ENCODE data around the gene GPC3. TPM values are rescaled to one million over a fixed set of nuclear protein-coding genes. Genes with fewer than 3 reads are reported as not detected.
A peak's percentile ranks its signal among the peaks of the same experiment; 100 is the strongest.
"Not testable (repeated sequence)": the region's sequence is repeated elsewhere in the genome, so short reads cannot be mapped to it uniquely, and the experiment has no call there.

GPC3 gene
- total RNA-seq, 1 experiment from 2014 or later, result not detected

- Histone ChIP-seq H3K36me3 (no peaks in the 10 kb centered on the region), H3K27me3 (no peaks in the 10 kb centered on the region), H3K4me3 (no peak overlapping the region), H3K9me3 (no peaks in the 10 kb centered on the region)
- DNase-seq, result no peak
Observed at GRCh38 chrX:134002921-134003615, 17.7 kb upstream of the GPC3 start.

GRCh38 chrX:134000260-134001245 is 15.2 kb upstream of the GPC3 start:
- H3K4me3 ChIP-seq, result no peak overlapping the region
- no peaks in the 10 kb centered on the region for H3K9me3 ChIP-seq
- no peaks in the 10 kb centered on the region for H3K27me3 ChIP-seq

GRCh38 chrX:133999031-133999705 is 13.8 kb upstream of the GPC3 start:
- H3K27me3 ChIP-seq, result no peaks in the 10 kb centered on the region
- DNase-seq, result no peak
- H3K36me3 ChIP-seq, result no peaks in the 10 kb centered on the region
- H3K4me3 ChIP-seq, result no peak overlapping the region
- no peaks in the 10 kb centered on the region for H3K9me3 ChIP-seq

More at GRCh38 chrX:134000260-134001245, 15.2 kb upstream of the GPC3 start:
- no peak for DNase-seq
- H3K36me3 ChIP-seq, result no peaks in the 10 kb centered on the region

GRCh38 chrX:133995759-133996158 is 10.4 kb upstream of the GPC3 start:
- no peak overlapping the region for H3K4me3 ChIP-seq
- H3K27me3 ChIP-seq, result no peaks in the 10 kb centered on the region
- no peak for DNase-seq
- no peaks in the 10 kb centered on the region for H3K9me3 ChIP-seq
- H3K36me3 ChIP-seq, result no peaks in the 10 kb centered on the region

- H3K9me3 ChIP-seq, result no peaks in the 10 kb centered on the region
- H3K27me3 ChIP-seq, result no peaks in the 10 kb centered on the region
- DNase-seq, result no peak
- no peak overlapping the region for H3K4me3 ChIP-seq
- no peaks in the 10 kb centered on the region for H3K36me3 ChIP-seq
Observed at GRCh38 chrX:133994576-133994975, 9.2 kb upstream of the GPC3 start.

- Histone ChIP-seq H3K27me3 (no peaks in the 10 kb centered on the region), H3K4me3 (no peak overlapping the region), H3K36me3 (no peaks in the 10 kb centered on the region), H3K9me3 (no peaks in the 10 kb centered on the region)
- DNase-seq, result no peak
Observed at GRCh38 chrX:133992882-133993281, 7.5 kb upstream of the GPC3 start.

- Histone ChIP-seq H3K27me3 (no peaks in the 10 kb centered on the region), H3K36me3 (no peaks in the 10 kb centered on the region), H3K4me3 (no peak overlapping the region), H3K9me3 (no peaks in the 10 kb centered on the region)
- DNase-seq, result no peak
Observed at GRCh38 chrX:133991814-133992213, 6.4 kb upstream of the GPC3 start.

GRCh38 chrX:133991057-133991456 is 5.7 kb upstream of the GPC3 start:
- not testable (repeated sequence) for H3K4me3 ChIP-seq, H3K9me3 ChIP-seq, H3K27me3 ChIP-seq, DNase-seq, H3K36me3 ChIP-seq

- H3K9me3 ChIP-seq, result no peaks in the 10 kb centered on the region
- DNase-seq, result no peak
- H3K27me3 ChIP-seq, result no peaks in the 10 kb centered on the region
- H3K4me3 ChIP-seq, result no peak overlapping the region
- no peaks in the 10 kb centered on the region for H3K36me3 ChIP-seq
Observed at GRCh38 chrX:133989993-133990392, 4.6 kb upstream of the GPC3 start.

GRCh38 chrX:133989490-133989889 is 4.1 kb upstream of the GPC3 start:
- H3K27me3 ChIP-seq, result no peaks in the 10 kb centered on the region
- no peaks in the 10 kb centered on the region for H3K36me3 ChIP-seq
- no peak for DNase-seq

GRCh38 chrX:133988010-133988409 is 2.6 kb upstream of the GPC3 start:
- Histone ChIP-seq H3K4me3 (no peak overlapping the region), H3K9me3 (no peaks in the 10 kb centered on the region), H3K36me3 (no peaks in the 10 kb centered on the region), H3K27me3 (no peaks in the 10 kb centered on the region)
- DNase-seq, result no peak

More at GRCh38 chrX:133989490-133989889, 4.1 kb upstream of the GPC3 start:
- no peak overlapping the region for H3K4me3 ChIP-seq
- no peaks in the 10 kb centered on the region for H3K9me3 ChIP-seq

- H3K4me3 ChIP-seq, result no peak overlapping the region
- H3K27me3 ChIP-seq, result no peaks in the 10 kb centered on the region
- DNase-seq, result no peak
- no peaks in the 10 kb centered on the region for H3K36me3 ChIP-seq
- no peaks in the 10 kb centered on the region for H3K9me3 ChIP-seq
Observed at GRCh38 chrX:133987188-133987587, 1.8 kb upstream of the GPC3 start.

GRCh38 chrX:133985967-133986683 is 731 bp upstream of the GPC3 start:
- Histone ChIP-seq H3K27me3 (no peaks in the 10 kb centered on the region), H3K36me3 (no peaks in the 10 kb centered on the region), H3K4me3 (peak overlapping the region; percentile 30), H3K9me3 (no peaks in the 10 kb centered on the region)
- DNase-seq, result no peak

GRCh38 chrX:133984857-133985163 is 584 bp downstream of the GPC3 start:
- DNase-seq, result no peak
- H3K27me3 ChIP-seq, result no peaks in the 10 kb centered on the region
- no peaks in the 10 kb centered on the region for H3K9me3 ChIP-seq
- no peak overlapping the region for H3K4me3 ChIP-seq
- no peaks in the 10 kb centered on the region for H3K36me3 ChIP-seq

- Histone ChIP-seq H3K9me3 (no peaks in the 10 kb centered on the region), H3K4me3 (no peak overlapping the region), H3K27me3 (no peaks in the 10 kb centered on the region), H3K36me3 (no peaks in the 10 kb centered on the region)
- DNase-seq, result no peak
Observed at GRCh38 chrX:133983974-133984845, 1.2 kb downstream of the GPC3 start.

All from MG63 (cell line).